ENCODE data around the gene SLC6A19.
"Not testable (repeated sequence)": the region's sequence is repeated elsewhere in the genome, so short reads cannot be mapped to it uniquely, and the experiment has no call there.

Gene SLC6A19

GRCh38 chr5:1229023-1229422, 27.6 kb downstream of the SLC6A19 start:
- not testable (repeated sequence) for H3K27ac ChIP-seq (ENCODE audit: low read depth, low read length); H3K4me3 ChIP-seq (ENCODE audit: low read length); H3K4ac ChIP-seq (ENCODE audit: low read depth, low read length); H2BK120ac ChIP-seq (ENCODE audit: low read depth, low read length); H3K23ac ChIP-seq (ENCODE audit: low read length); H2BK5ac ChIP-seq (ENCODE audit: low read length); H3K79me1 ChIP-seq (ENCODE audit: low read length); H3K79me2 ChIP-seq (ENCODE audit: control insufficient read depth, insufficient read depth, low read length); H3K36me3 ChIP-seq (ENCODE audit: control insufficient read depth, insufficient read depth, low read length); H2AK5ac ChIP-seq (ENCODE audit: low read length); H3K4me1 ChIP-seq (ENCODE audit: control insufficient read depth, low read depth, low read length); H3K27me3 ChIP-seq (ENCODE audit: insufficient read depth, low read length, poor library complexity); H3K18ac ChIP-seq (ENCODE audit: low read length); H2BK15ac ChIP-seq (replicated peaks; ENCODE audit: low read depth); H3K4me2 ChIP-seq (ENCODE audit: low read length); H4K5ac ChIP-seq (ENCODE audit: low read length); H4K8ac ChIP-seq (ENCODE audit: low read depth, low read length); H3K56ac ChIP-seq (ENCODE audit: low read length); DNase-seq; H3K9ac ChIP-seq (ENCODE audit: low read length)
- WGBS (ENCODE audit: extremely low coverage, insufficient coverage, low lambda C conversion rate), result no CpG with 5 or more reads among the region's 11 CpGs

- WGBS (ENCODE audit: extremely low coverage, insufficient coverage, low lambda C conversion rate), result no CpG with 5 or more reads among the region's 7 CpGs
- no peak for DNase-seq
- Histone ChIP-seq H3K4me3 (ENCODE audit: low read length) (no peak overlapping the region), H4K8ac (ENCODE audit: low read depth, low read length) (no peak overlapping the region), H3K79me2 (ENCODE audit: control insufficient read depth, insufficient read depth, low read length) (no peaks in the 10 kb centered on the region), H2BK120ac (ENCODE audit: low read depth, low read length) (no peak overlapping the region), H3K79me1 (ENCODE audit: low read length) (no peaks in the 10 kb centered on the region), H3K27ac (ENCODE audit: low read depth, low read length) (no peak overlapping the region), H4K5ac (ENCODE audit: low read length) (no peak overlapping the region), H3K18ac (ENCODE audit: low read length) (no peak overlapping the region), H3K23ac (ENCODE audit: low read length) (no peak overlapping the region), H3K4me2 (ENCODE audit: low read length) (no peak overlapping the region), H2AK5ac (ENCODE audit: low read length) (no peak overlapping the region), H3K4ac (ENCODE audit: low read depth, low read length) (no peak overlapping the region), H3K27me3 (ENCODE audit: insufficient read depth, low read length, poor library complexity) (no peaks in the 10 kb centered on the region), H3K36me3 (ENCODE audit: control insufficient read depth, insufficient read depth, low read length) (no peaks in the 10 kb centered on the region), H3K9ac (ENCODE audit: low read length) (no peak overlapping the region), H3K4me1 (ENCODE audit: control insufficient read depth, low read depth, low read length) (no peaks in the 10 kb centered on the region), H2BK5ac (ENCODE audit: low read length) (no peak overlapping the region), H3K56ac (ENCODE audit: low read length) (no peak overlapping the region), H2BK15ac (replicated peaks; ENCODE audit: low read depth) (no peak overlapping the region)
These were observed 28.4 kb downstream of the SLC6A19 start for GRCh38 chr5:1229822-1230221.

- Histone ChIP-seq H2BK15ac (replicated peaks; ENCODE audit: low read depth) (no peak overlapping the region), H3K4me2 (ENCODE audit: low read length) (no peak overlapping the region)
- WGBS (ENCODE audit: extremely low coverage, insufficient coverage, low lambda C conversion rate), result no CpG with 5 or more reads among the region's 17 CpGs
These were observed 29.2 kb downstream of the SLC6A19 start for GRCh38 chr5:1230551-1230950.

GRCh38 chr5:1231354-1231905, 30.0 kb downstream of the SLC6A19 start:
- H3K27ac ChIP-seq (ENCODE audit: low read depth, low read length), result no peak overlapping the region
- H3K27me3 ChIP-seq (ENCODE audit: insufficient read depth, low read length, poor library complexity), result no peaks in the 10 kb centered on the region
- no peak for DNase-seq
- no peaks in the 10 kb centered on the region for H3K79me2 ChIP-seq (ENCODE audit: control insufficient read depth, insufficient read depth, low read length)
- no peaks in the 10 kb centered on the region for H3K79me1 ChIP-seq (ENCODE audit: low read length)
- H3K4me1 ChIP-seq (ENCODE audit: control insufficient read depth, low read depth, low read length), result no peaks in the 10 kb centered on the region
- H3K9ac ChIP-seq (ENCODE audit: low read length), result no peak overlapping the region
- H3K4me2 ChIP-seq (ENCODE audit: low read length), result no peak overlapping the region
- H4K8ac ChIP-seq (ENCODE audit: low read depth, low read length), result no peak overlapping the region
- no peak overlapping the region for H2BK15ac ChIP-seq (replicated peaks; ENCODE audit: low read depth)
- WGBS (ENCODE audit: extremely low coverage, insufficient coverage, low lambda C conversion rate), result no CpG with 5 or more reads among the region's 13 CpGs
- H3K18ac ChIP-seq (ENCODE audit: low read length), result no peak overlapping the region
- H2BK120ac ChIP-seq (ENCODE audit: low read depth, low read length), result no peak overlapping the region
- no peak overlapping the region for H3K23ac ChIP-seq (ENCODE audit: low read length)
- H3K56ac ChIP-seq (ENCODE audit: low read length), result no peak overlapping the region
- H3K4ac ChIP-seq (ENCODE audit: low read depth, low read length), result no peak overlapping the region
- no peak overlapping the region for H4K5ac ChIP-seq (ENCODE audit: low read length)
- no peaks in the 10 kb centered on the region for H3K36me3 ChIP-seq (ENCODE audit: control insufficient read depth, insufficient read depth, low read length)
- no peak overlapping the region for H3K4me3 ChIP-seq (ENCODE audit: low read length)
- H2BK5ac ChIP-seq (ENCODE audit: low read length), result no peak overlapping the region
- H2AK5ac ChIP-seq (ENCODE audit: low read length), result no peak overlapping the region

More at GRCh38 chr5:1230551-1230950, 29.2 kb downstream of the SLC6A19 start:
- Histone ChIP-seq H3K9ac (ENCODE audit: low read length) (no peak overlapping the region), H2BK5ac (ENCODE audit: low read length) (no peak overlapping the region), H3K56ac (ENCODE audit: low read length) (no peak overlapping the region), H3K23ac (ENCODE audit: low read length) (no peak overlapping the region), H2BK120ac (ENCODE audit: low read depth, low read length) (no peak overlapping the region), H3K18ac (ENCODE audit: low read length) (no peak overlapping the region), H3K79me2 (ENCODE audit: control insufficient read depth, insufficient read depth, low read length) (no peaks in the 10 kb centered on the region), H4K8ac (ENCODE audit: low read depth, low read length) (no peak overlapping the region), H3K36me3 (ENCODE audit: control insufficient read depth, insufficient read depth, low read length) (no peaks in the 10 kb centered on the region), H3K4ac (ENCODE audit: low read depth, low read length) (no peak overlapping the region), H3K27ac (ENCODE audit: low read depth, low read length) (no peak overlapping the region), H3K4me1 (ENCODE audit: control insufficient read depth, low read depth, low read length) (no peaks in the 10 kb centered on the region), H3K27me3 (ENCODE audit: insufficient read depth, low read length, poor library complexity) (no peaks in the 10 kb centered on the region), H4K5ac (ENCODE audit: low read length) (no peak overlapping the region), H3K79me1 (ENCODE audit: low read length) (no peaks in the 10 kb centered on the region), H2AK5ac (ENCODE audit: low read length) (no peak overlapping the region), H3K4me3 (ENCODE audit: low read length) (no peak overlapping the region)
- DNase-seq, result no peak

- Histone ChIP-seq H3K56ac (ENCODE audit: low read length) (no peak overlapping the region), H3K27me3 (ENCODE audit: insufficient read depth, low read length, poor library complexity) (no peaks in the 10 kb centered on the region), H3K9ac (ENCODE audit: low read length) (no peak overlapping the region), H3K4me2 (ENCODE audit: low read length) (no peak overlapping the region), H3K23ac (ENCODE audit: low read length) (no peak overlapping the region), H3K36me3 (ENCODE audit: control insufficient read depth, insufficient read depth, low read length) (no peaks in the 10 kb centered on the region), H2BK5ac (ENCODE audit: low read length) (no peak overlapping the region), H3K18ac (ENCODE audit: low read length) (no peak overlapping the region), H2AK5ac (ENCODE audit: low read length) (no peak overlapping the region), H3K27ac (ENCODE audit: low read depth, low read length) (no peak overlapping the region), H3K4me3 (ENCODE audit: low read length) (no peak overlapping the region), H2BK15ac (replicated peaks; ENCODE audit: low read depth) (no peak overlapping the region), H3K79me1 (ENCODE audit: low read length) (no peaks in the 10 kb centered on the region), H2BK120ac (ENCODE audit: low read depth, low read length) (no peak overlapping the region), H4K8ac (ENCODE audit: low read depth, low read length) (no peak overlapping the region), H3K4ac (ENCODE audit: low read depth, low read length) (no peak overlapping the region), H3K4me1 (ENCODE audit: control insufficient read depth, low read depth, low read length) (no peaks in the 10 kb centered on the region), H4K5ac (ENCODE audit: low read length) (no peak overlapping the region), H3K79me2 (ENCODE audit: control insufficient read depth, insufficient read depth, low read length) (no peaks in the 10 kb centered on the region)
- no peak for DNase-seq
- WGBS (ENCODE audit: extremely low coverage, insufficient coverage, low lambda C conversion rate), result no CpG with 5 or more reads among the region's 25 CpGs
These were observed 31.4 kb downstream of the SLC6A19 start for GRCh38 chr5:1232780-1233179.

GRCh38 chr5:1235379-1235778, 34.0 kb downstream of the SLC6A19 start:
- H3K27me3 ChIP-seq (ENCODE audit: insufficient read depth, low read length, poor library complexity), result no peaks in the 10 kb centered on the region
- WGBS (ENCODE audit: extremely low coverage, insufficient coverage, low lambda C conversion rate), result no CpG with 5 or more reads among the region's 8 CpGs
- no peak overlapping the region for H3K27ac ChIP-seq (ENCODE audit: low read depth, low read length)
- H3K4me1 ChIP-seq (ENCODE audit: control insufficient read depth, low read depth, low read length), result no peaks in the 10 kb centered on the region
- H3K36me3 ChIP-seq (ENCODE audit: control insufficient read depth, insufficient read depth, low read length), result no peaks in the 10 kb centered on the region
- no peak overlapping the region for H2BK120ac ChIP-seq (ENCODE audit: low read depth, low read length)
- no peak overlapping the region for H4K8ac ChIP-seq (ENCODE audit: low read depth, low read length)
- no peaks in the 10 kb centered on the region for H3K79me2 ChIP-seq (ENCODE audit: control insufficient read depth, insufficient read depth, low read length)
- DNase-seq, result no peak
- H3K79me1 ChIP-seq (ENCODE audit: low read length), result no peaks in the 10 kb centered on the region
- no peak overlapping the region for H4K5ac ChIP-seq (ENCODE audit: low read length)
- H3K9ac ChIP-seq (ENCODE audit: low read length), result no peak overlapping the region
- H2BK15ac ChIP-seq (replicated peaks; ENCODE audit: low read depth), result no peak overlapping the region
- H3K4ac ChIP-seq (ENCODE audit: low read depth, low read length), result no peak overlapping the region
- no peak overlapping the region for H2BK5ac ChIP-seq (ENCODE audit: low read length)
- no peak overlapping the region for H3K4me3 ChIP-seq (ENCODE audit: low read length)
- H3K18ac ChIP-seq (ENCODE audit: low read length), result no peak overlapping the region
- no peak overlapping the region for H2AK5ac ChIP-seq (ENCODE audit: low read length)
- H3K4me2 ChIP-seq (ENCODE audit: low read length), result no peak overlapping the region
- H3K56ac ChIP-seq (ENCODE audit: low read length), result no peak overlapping the region
- no peak overlapping the region for H3K23ac ChIP-seq (ENCODE audit: low read length)

Data from mesendoderm (in vitro differentiated cells).